Hematopoietic multipotent progenitor cell treated with erythropoietin and hydrocortisone succinate and interleukin-3 and kit ligand, for 15 days (in vitro differentiated cells): ENCODE measurements around the gene TMEM63C.
A peak's percentile ranks its signal among the peaks of the same experiment; 100 is the strongest.

Experiments
- DNase-seq: peaks from one replicate; pipeline ENCODE4 v3.0.0-alpha.2; 2015; ENCODE audit warnings: low spot score

Gene TMEM63C, protein sequence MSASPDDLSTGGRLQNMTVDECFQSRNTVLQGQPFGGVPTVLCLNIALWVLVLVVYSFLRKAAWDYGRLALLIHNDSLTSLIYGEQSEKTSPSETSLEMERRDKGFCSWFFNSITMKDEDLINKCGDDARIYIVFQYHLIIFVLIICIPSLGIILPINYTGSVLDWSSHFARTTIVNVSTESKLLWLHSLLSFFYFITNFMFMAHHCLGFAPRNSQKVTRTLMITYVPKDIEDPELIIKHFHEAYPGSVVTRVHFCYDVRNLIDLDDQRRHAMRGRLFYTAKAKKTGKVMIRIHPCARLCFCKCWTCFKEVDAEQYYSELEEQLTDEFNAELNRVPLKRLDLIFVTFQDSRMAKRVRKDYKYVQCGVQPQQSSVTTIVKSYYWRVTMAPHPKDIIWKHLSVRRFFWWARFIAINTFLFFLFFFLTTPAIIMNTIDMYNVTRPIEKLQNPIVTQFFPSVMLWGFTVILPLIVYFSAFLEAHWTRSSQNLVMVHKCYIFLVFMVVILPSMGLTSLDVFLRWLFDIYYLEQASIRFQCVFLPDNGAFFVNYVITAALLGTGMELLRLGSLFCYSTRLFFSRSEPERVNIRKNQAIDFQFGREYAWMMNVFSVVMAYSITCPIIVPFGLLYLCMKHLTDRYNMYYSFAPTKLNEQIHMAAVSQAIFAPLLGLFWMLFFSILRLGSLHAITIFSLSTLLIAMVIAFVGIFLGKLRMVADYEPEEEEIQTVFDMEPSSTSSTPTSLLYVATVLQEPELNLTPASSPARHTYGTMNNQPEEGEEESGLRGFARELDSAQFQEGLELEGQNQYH

DNA sequence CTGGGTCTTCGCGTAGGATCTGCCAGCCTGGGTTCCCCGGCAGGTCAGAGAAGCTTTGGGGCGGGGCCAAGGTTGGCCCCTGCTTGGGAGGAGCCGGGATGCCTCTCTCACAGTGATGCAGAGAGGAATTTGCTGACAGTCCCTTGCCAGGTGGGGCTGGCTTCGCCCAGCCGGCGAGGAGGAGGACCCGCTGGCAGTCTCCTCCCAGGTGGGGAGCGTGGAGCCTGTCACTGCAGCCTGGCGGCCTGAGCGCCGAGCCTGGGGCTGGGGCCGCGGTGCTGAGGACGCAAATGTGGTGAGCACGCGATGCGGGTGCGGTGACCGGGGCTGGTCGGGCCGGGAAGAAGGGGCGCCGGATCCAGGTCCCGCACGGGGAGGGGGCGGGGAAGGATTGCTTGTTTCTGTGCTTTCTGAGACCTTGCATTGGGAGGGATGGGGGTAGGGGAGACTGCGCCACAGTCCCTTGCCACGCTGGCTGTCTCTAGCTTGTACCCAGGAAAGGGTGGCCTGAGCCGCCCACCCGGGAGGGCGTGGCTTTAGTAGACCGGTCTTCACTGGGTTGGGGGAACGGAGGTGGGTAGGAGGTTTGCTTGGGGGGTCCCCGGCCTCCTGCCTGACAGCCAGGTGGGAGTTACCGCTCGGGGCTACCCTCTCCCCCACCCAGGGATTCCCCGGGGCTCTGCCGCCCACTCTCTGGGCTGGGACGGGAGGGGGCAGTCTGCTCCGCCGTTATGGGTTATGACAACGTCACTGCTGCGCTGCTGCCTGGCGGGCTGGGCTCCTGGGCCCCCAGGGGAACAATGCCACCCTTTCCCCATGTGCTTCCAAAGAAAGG lies at the start of gene TMEM63C:
TSS of gene TMEM63C (plus strand) at position 196 of the 835 bp plus-strand sequence. CDS start 37,016 bp downstream, outside the sequence.
- DNase-seq = peak; percentile 43

DNA sequence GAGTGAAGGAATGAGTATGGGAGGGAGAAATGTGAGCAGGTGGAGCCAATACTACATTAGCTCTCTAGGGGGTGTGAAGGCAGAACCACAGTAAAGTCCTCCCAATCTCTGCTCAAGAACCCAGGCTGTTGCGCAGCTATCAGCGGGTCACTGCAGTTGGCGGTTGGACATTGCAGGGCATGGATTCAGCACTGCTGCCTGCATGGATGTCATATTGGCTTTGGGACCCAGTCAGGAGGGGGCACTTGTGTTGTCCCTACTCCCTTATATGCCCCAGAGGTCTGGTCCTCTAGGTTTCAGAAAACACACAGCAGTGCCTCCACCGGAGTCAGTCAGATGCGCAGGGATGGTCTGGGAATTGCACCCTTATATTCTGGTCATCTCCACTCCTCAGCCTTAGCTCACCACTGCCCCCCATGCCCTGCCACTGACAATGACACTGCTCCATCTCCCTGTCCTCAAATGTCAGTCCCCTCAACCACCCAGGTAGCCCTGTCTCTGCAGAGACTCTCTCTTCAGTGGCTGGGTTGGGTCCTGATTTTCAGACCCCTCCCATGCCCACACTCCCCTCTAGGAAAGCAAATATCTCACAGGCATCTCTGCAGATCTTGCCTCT lies 49.6 kb upstream of the TMEM63C start:
- DNase-seq = no peak

DNA sequence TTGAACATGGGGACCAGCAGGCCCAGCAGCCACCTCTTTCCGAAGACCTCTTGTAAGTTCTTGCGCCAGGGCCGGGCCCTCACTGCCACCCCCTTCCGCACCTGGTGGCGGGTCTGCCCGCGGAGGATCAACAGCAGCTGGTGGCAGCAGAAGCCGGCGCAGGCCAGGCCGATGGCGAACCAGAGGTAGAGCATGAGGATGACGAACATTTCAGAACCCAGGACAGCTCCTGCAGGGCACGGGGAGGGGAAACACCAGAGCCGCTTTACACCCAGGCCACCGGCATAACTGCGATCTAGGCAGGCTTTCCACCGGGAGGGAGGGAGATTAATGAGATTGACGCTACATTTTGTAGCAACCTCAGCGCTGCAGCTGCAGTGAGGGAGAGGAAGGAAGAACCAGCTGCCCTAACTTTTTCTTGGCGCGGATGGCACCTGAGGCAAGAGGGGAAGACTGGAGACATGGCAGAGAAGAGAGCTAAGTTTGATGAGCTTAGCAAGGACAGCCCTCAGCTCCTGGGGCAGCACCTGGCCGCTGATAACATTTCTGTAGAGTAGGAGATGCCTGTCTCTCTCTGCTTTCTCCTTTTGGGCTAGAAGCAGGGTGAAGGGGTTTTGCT lies 47.8 kb upstream of the TMEM63C start:
- DNase-seq = no peak

DNA sequence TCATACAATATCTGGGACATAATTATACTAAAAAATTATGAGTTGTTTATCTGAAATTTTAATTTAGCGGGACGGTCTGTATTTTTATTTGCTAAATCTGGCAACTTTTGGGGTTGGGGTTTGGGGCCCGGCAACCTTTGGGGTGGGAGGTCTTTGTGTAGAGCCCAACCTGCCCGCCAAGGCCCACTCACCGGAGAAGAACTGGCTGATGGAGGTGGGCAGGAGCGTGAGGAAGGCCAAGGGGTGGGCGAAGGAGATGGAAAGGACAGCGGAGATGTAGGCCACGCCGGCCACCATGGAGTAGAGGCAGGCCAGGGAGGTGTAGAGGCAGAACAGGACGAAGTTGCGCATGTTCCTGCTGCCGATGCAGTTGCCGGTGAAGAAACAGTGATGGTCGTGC lies 42.6 kb upstream of the TMEM63C start:
- no peak for DNase-seq

DNA sequence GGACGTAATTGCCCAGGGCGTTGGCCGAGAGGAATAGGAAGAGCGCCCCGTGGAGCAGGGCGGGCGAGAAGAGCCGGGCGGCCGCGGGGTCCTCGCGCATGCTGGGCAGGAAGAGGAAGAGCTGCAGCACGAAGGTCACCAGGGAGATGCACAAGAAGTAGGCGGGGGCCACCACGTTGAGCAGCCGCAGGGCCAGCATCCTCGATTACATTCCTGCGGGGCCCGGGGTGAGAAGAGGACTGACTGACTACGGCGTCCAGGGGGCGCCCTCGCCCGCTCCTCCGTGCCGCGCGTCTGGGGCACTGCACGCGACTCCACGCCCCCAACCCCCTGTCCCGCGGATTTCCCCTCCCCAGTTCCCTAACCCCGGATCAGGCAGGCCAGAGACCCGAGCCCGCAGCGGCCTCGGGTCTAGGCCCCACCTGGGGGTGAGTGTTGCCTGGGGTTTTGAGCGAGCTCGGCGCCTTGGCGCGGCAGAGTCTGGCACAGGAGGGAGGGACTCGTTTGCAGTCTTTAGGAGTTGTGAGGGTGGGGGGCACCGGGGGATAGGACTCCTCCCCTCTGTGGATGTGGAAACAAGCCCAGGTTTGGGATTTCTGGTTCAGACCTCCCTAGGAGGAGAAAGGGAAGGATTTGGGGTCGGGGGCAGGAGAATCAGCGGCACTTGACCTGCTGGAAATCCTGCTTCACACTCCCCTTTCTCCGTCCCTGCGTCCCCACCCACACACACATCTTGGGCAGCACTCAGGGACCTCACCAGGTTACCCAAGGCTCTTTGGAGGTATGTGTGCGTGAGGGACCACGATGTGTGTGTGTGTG lies 41.8 kb upstream of the TMEM63C start:
- no peak for DNase-seq

DNA sequence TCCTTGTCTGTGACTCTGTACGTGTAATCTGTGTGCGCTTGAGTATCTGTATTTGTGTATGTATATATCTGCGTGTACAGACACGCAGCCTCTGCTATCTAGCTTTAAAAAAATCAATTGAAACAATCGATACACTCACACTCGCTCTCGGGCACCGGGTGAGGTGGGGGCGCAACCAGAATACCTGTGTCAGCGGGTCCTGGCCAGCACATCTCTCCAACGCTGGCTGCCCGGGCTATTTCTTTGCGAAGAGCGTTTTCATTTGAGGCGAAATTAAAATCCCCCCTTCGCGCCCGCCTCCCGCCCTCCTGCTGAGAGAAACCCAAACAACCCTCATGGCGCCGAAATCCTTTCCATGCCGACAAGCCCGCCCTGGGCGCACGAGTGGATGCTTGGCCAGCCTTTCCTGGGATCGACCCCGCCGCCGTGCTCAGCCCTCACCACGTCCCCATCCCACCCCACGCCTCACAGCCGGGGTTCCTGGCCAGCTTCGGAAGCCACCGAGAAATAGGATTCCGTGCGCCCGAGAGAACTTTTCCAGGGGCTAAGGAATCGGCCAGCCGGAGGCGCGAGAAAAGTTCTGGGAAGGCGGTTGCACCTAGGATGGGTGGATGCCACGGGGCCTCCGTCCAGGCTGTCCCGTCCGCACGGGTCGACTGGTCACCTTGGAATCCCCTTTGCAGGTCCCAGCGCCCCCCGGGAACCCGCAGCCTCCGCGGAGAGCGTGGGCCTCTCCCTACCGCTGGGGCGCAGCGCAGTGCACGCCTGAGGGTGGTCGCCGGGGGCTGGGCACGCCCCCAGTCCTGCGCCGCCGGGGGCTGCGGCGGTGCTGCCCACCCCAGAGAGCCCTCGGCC lies 41.0 kb upstream of the TMEM63C start:
- DNase-seq = no peak

DNA sequence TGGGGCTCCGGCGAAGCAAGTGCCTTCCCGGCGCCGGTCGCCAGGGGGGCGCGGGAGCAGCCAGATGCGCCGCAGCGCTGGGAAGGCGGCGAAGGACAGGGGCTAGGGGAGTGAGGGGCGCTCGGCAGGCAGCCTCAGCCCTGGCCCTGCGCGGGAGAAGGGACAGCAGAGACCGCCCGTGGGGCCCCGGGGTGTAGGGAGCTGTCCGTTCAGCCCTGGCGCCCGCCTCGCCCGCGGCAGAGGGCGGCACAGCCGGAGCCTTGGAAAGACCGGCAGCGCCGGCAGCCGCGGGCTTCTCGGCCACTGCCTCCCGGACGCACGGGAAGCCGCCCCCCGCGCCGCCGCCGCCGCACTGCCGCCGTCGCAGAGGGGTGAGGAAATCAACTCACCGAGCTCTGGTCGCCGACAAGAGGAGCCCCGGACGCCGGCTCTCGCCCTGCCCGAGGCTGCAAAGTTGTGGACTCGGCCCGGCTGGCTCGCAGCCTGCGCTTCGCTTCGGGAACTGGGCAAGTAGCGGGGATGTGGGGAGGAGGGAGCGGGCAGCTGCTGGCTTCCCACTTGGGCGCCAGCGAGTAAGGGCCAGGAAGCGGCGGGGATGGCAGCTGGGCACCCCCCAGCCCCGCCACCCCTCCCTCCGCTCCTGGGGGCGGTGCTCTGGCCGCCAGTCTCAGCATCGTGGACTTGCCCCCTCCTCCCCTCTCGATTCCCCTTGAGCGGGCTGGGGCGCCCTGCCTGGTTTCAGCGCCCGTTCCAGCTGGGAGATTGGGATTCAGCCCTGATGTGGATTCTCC lies 40.2 kb upstream of the TMEM63C start, which contains the start of gene ZDHHC22:
TSS of gene ZDHHC22 (minus strand) at position 578 of the 791 bp plus-strand sequence. CDS start 2,053 bp downstream, outside the sequence.
- no peak for DNase-seq

DNA sequence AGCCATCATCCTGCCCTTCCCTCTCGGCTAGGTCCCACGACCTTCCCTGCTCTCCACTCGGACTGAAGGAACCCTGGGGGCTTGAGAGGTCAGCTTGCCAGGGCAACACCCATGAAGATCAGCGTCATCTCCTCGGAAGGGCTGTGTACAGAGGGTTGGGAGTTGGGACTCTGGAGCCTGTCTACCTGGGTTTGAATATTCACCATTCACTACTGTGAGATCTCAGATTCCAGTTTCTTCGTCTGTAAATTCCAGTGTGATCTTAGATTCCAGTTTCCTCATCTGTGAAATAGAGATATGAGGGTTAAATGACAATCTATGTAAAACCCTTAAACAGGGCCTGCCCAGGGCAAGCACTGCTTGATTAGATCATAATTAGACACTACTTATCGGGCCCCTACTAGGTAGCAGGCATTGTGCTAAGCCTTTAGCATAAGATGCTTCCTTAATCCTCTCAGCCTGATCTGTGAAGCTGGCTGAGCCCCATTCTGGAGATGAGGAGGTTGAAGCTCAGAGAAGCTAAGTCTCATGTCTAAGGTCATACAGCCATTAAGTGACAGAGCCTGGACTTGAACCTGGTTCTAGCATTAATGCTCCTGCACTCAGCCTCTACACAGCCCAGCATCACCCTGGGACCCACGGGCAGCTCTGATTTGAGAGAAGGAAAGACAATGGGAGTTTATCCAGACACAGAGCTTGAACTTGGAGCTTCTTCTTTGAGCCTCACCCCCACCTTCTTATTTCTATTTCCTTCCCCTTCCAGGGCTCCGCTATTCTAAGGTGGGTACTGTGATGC lies 39.4 kb upstream of the TMEM63C start:
- no peak for DNase-seq

DNA sequence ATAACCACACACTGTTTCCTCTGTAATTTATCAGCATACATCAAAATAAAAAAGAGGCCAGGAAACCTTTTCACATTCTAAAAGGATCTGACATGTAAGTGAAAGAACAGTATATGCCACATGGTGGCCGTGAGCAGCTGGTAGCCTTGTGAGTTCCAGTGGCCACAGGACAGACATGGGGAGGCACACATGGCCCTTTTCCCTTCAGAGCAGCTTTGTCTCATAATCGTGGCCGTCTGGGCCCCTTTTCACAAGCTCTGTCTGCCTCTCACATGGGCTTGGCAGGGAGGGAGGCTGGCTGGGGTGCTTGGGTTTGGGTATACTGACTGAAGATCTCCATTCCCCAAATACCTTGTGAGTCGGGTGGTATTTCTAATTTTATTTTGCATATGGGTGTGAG lies 38.5 kb upstream of the TMEM63C start:
- no peak for DNase-seq

DNA sequence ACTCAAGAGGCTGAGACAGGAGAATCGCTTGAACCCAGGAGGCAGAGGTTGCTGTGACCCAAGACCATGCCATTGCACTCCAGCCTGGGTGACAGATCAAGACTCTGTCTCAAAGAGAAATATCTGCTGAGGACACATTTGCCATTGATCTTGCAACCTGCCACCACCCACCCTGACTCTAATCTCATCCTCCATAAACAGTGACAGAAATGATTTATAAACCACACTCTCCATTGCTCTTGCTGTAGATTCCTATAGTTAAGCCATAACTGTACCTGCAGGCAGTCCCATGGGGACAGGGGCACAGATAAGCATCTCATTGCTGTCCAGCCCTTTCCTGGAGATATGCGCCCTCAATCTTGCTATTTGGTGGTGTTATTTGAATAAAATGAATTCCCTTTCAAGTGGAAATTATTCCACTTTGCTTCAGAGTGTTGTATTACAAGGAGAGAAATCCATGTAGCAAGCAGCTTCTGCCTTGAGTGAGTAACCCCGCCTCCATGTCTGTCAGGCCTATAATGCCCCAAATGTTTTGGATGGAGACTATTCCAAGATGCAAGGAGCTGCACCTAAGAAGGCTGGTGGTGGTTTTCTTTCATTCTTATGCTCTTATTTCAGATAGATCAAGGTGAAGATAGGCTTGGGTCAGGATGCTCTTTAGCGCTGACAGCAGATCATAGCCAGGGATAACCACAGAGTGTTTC lies 37.0 kb upstream of the TMEM63C start:
- no peak for DNase-seq

DNA sequence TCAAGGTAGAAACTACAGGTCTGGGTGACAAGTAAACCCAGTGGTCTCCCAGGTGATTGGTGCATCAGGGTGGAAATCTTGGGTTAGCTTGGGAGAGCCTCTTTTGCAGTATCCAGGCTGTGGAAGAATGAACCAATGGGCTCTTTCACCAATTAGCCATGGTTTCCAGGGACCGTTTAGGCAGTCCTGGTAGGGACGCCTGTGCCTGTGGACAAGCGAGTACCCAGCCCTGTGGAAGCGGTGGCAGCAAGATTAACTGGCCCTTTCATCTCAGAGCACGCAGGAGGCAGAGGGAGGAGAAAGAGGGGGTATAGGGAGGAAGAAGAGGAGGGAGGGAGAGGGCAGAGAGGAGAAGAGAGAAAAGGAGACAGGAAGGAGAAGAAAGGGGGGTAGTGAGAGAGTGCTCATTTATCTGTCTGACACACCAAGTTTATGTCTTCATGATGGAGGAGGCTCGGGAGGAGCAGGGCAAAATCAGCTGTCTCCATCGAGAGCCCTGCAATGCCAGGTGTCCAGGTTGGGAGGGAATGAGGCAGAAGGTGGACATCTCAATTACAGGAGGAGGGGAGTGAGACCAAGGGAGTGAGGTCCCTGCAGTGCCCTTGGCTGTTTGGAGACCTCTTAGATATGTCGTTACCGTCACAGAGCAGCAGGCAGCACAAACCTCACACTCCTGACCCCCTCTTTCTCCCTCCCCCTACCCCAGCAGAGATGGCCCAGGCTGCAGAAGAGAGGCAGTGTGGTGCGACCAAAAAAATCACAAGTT lies 35.4 kb upstream of the TMEM63C start:
- DNase-seq = no peak

DNA sequence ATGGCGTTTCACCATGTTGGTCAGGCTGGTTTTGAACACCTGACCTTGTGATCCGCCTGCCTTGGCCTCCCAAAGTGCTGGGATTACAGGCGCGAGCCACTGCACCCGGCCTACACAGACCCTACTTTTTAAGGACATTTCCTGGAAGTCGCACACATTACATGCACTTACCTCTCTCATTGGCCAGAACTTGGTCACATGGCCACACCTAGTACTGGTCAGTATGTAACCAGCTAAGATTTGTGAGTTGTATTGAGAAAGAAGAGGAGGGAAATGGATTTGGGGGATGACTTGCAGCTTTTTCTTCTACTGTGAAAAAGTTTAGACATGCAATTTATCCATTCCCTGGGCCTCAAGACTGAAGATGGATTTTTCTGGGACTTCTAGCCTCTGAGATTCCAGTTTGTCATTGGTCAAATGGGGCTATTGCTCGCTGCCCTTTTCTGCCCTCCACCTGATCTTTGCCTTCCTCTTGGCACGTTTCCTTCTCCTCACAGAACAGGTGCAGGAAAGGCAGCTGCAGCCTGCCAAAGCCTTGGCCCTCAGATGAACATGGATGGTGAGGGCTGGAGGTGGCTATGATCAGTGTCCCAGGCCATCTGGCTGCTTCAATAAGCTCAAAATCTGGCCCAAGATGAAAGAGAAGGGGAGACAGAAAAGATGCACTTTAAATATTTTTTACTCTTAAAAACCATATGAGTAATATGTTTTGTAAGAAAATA lies 32.9 kb upstream of the TMEM63C start:
- no peak for DNase-seq

DNA sequence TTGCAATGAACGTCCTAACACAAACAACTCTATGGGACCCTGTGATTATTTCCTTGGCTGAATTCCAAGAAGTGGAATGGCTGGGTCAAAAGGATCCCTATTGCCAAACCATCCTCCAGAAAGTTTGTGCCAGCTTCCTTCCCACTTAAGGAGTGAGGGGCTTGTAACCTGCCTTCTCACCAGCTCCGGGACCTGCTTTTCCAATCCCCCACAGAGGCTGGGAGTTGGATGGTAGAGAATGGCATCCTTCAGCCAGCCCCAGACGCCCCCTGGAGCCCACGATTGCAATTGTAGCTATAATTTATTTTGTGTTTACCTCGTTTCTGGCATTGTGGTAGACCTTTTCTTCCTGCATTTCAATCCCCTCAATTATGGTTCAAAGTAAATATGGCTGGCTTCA lies 30.4 kb upstream of the TMEM63C start:
- peak; percentile 9 for DNase-seq

DNA sequence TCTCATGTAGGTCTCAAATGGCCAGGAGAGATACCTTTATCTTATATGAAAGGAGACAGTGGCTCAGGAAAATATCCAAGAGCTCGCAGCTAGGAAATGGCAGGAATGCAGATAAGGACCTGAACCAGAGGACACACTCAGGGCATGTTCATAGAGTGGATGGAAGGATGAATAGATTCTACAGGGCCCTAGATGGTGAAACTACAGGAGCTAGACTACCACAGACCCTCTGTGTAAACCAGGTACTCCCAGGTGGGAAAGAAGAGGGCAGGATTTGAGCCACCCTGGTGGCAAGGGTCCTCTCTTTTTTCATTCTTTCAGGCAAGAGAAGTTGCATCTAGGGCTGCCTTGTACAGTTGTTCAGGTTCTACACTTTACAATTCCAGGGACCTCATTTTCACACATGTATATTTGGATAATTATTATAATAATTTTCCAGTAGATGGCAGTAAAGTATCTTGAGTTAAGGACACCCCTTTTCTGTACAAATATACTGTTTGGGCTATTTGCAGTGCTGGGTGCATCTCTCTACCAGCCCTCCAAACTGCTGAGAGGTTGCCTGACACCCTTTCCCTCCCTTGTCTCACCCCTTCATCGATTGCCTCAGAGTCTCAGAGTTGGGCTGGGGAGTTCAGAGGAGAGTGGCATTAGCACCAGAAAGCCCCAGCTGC lies 29.5 kb upstream of the TMEM63C start:
- peak; percentile 41 for DNase-seq

DNA sequence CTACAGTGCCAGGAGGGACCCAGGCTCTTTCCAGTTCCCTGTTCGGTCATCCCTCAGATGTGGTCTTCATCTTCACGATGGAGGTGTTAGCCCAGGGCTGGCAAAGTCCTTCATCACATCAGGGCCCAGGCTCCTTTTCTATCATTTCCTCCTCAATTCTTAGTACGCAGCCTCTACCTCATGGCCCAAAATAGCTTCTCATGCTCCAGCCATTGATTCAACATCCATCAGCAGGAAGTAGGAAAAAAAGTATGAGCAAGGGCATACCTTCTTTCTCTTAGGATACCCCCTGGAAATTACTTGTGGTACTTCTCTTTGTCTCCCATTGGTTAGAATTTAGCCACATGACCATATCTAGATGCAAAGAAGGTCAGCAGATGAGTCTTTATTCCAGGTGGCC lies 27.8 kb upstream of the TMEM63C start:
- DNase-seq = no peak
